CD14-positive monocyte (primary cell): Measurements from ENCODE around the gene DSTN. TPM values are rescaled to one million over a fixed set of nuclear protein-coding genes. Genes with fewer than 3 reads are reported as not detected.
A peak's percentile ranks its signal among the peaks of the same experiment; 100 is the strongest.

Source experiments
- DNase-seq, 3 donors: peaks; one replicate each; pipeline ENCODE4 v3.0.0-alpha.2; 2011 to 2022
- H2AFZ ChIP-seq: 2 replicates; pipeline ENCODE4 v1.6.0; 2012; ENCODE audit warnings: mild to moderate bottlenecking, low read depth, low read length, inconsistent platforms; ENCODE audit not compliant: insufficient read depth, poor library complexity, severe bottlenecking
- H3K27ac ChIP-seq, 2 donors: 1 replicate in 1 of 2; 2 replicates in 1 of 2; pipeline ENCODE4 v1.5.1; 2012 to 2013; ENCODE audit warnings: low read length in 2 of 2, control low read depth in 1 of 2, inconsistent platforms in 1 of 2, low read depth in 1 of 2, mild to moderate bottlenecking in 1 of 2
- H3K27me3 ChIP-seq, 2 donors: one replicate each; pipeline versions ENCODE4 v1.6.0 to v1.6.1; 2011 to 2013; ENCODE audit warnings: low read length in 2 of 2; ENCODE audit not compliant: control insufficient read depth in 2 of 2, insufficient read depth in 2 of 2
- H3K36me3 ChIP-seq, 2 donors: replicated peaks in 1 of 2; 1 replicate in 1 of 2; 2 replicates in 1 of 2; pipeline versions ENCODE4 v1.5.1 to v1.6.1; 2012 to 2013; ENCODE audit warnings: low read length in 2 of 2, control low read depth in 1 of 2, inconsistent platforms in 1 of 2, mild to moderate bottlenecking in 1 of 2; ENCODE audit not compliant: insufficient read depth in 2 of 2, control insufficient read depth in 1 of 2
- H3K4me1 ChIP-seq, 2 donors: 1 replicate in 1 of 2; 2 replicates in 1 of 2; pipeline versions ENCODE4 v1.5.1 to v1.6.1; 2012 to 2013; ENCODE audit warnings: low read length in 2 of 2, control low read depth in 1 of 2, inconsistent platforms in 1 of 2, mild to moderate bottlenecking in 1 of 2, moderate library complexity in 1 of 2; ENCODE audit not compliant: insufficient read depth in 2 of 2, control insufficient read depth in 1 of 2
- H3K4me2 ChIP-seq: replicated peaks from 2 replicates; pipeline ENCODE3; 2012; ENCODE audit warnings: low read length, moderate library complexity, mild to moderate bottlenecking; ENCODE audit not compliant: poor library complexity, severe bottlenecking; ENCODE audit errors: extremely low read depth
- H3K4me3 ChIP-seq, 3 experiments: fragments of 200-600 bp in 1 of 3; sonication (generic) in 1 of 3; replicated peaks in 1 of 3; 1 replicate in 2 of 3; 2 replicates in 1 of 3; pipeline ENCODE4 v1.5.1; 2011 to 2013; ENCODE audit warnings: low read length in 3 of 3, mild to moderate bottlenecking in 3 of 3, control low read depth in 2 of 3, low read depth in 2 of 3, inconsistent platforms in 1 of 3, moderate library complexity in 1 of 3
- H3K79me2 ChIP-seq: 2 replicates; pipeline ENCODE4 v1.6.0; 2012; ENCODE audit warnings: mild to moderate bottlenecking, control low read depth, inconsistent platforms, low read length, moderate library complexity; ENCODE audit not compliant: insufficient read depth
- H3K9ac ChIP-seq: 2 replicates; pipeline ENCODE4 v1.6.0; 2017; ENCODE audit warnings: low read length, mild to moderate bottlenecking; ENCODE audit not compliant: insufficient read depth, poor library complexity, severe bottlenecking
- H3K9me3 ChIP-seq, 2 donors: replicated peaks in 1 of 2; 1 replicate in 1 of 2; 2 replicates in 1 of 2; pipeline versions ENCODE4 v1.5.1 to v1.6.1; 2012 to 2013; ENCODE audit warnings: low read length in 2 of 2, control low read depth in 1 of 2; ENCODE audit not compliant: control insufficient read depth in 1 of 2, insufficient read depth in 1 of 2
- H4K20me1 ChIP-seq: 2 replicates; pipeline ENCODE4 v1.6.0; 2012; ENCODE audit warnings: mild to moderate bottlenecking, low read length, control low read depth, moderate library complexity; ENCODE audit not compliant: insufficient read depth
- H3K27ac Mint-ChIP-seq, 7 donors: one replicate each; pipeline ENCODE4 v1.8.0; 2020; ENCODE audit warnings: mild to moderate bottlenecking in 7 of 7, mixed read lengths in 7 of 7, moderate library complexity in 6 of 7, inconsistent platforms in 2 of 7
- H3K27me3 Mint-ChIP-seq, 3 donors: one replicate each; pipeline ENCODE4 v1.8.0; 2021 to 2022; ENCODE audit warnings: low read depth in 3 of 3, mild to moderate bottlenecking in 3 of 3, mixed read lengths in 3 of 3, moderate library complexity in 3 of 3, inconsistent platforms in 1 of 3
- H3K36me3 Mint-ChIP-seq, 2 donors: one replicate each; pipeline ENCODE4 v1.8.0; 2020; ENCODE audit warnings: mixed read lengths in 2 of 2, inconsistent platforms in 1 of 2, mild to moderate bottlenecking in 1 of 2
- H3K4me1 Mint-ChIP-seq: one replicate; pipeline ENCODE4 v1.8.0; 2020; ENCODE audit warnings: mild to moderate bottlenecking, mixed read lengths
- H3K4me3 Mint-ChIP-seq, 2 donors: one replicate each; pipeline ENCODE4 v1.8.0; 2020; ENCODE audit warnings: mild to moderate bottlenecking in 2 of 2, mixed read lengths in 2 of 2, moderate library complexity in 1 of 2
- H3K9me3 Mint-ChIP-seq, 7 donors: one replicate each; pipeline ENCODE4 v1.8.0; 2020 to 2022; ENCODE audit warnings: mixed read lengths in 7 of 7, mild to moderate bottlenecking in 6 of 7, moderate library complexity in 6 of 7, inconsistent platforms in 2 of 7
- CTCF ChIP-seq: fragments of 200-600 bp; IDR thresholded peaks from one replicate; pipeline ENCODE4 v1.8.0; 2022; ENCODE audit warnings: antibody characterized with exemption, mild to moderate bottlenecking
- WGBS: methylation state at CpG from one replicate; pipeline ENCODE4 v1.1.5; 2013; ENCODE audit warnings: missing lambda C conversion rate; ENCODE audit not compliant: insufficient coverage; 5-methylcytosine and 5-hydroxymethylcytosine counted together
- intact Hi-C, 2 donors: fragments of 100-400 bp; cut with micrococcal nuclease; formaldehyde crosslinking; loops; one replicate each; pipeline versions ENCODE4 v1.15.0 to v1.15.1; 2023
- polyA plus RNA-seq, 3 donors: library from polyadenylated mRNA; depleted of rRNA in 1 of 3; unstranded in 2 of 3; stranded (reverse) in 1 of 3; fragments of 300-500 nt in 2 of 3; fragments of >200 nt in 1 of 3; fragmentation: Illumina TruSeq in 2 of 3; gene quantifications; 1 replicate in 2 of 3; 2 replicates in 1 of 3; pipeline ENCODE4 v1.2.3, GENCODE V29; 2012 to 2021

Gene DSTN
- polyA plus RNA-seq, 3 donors: 15.6 to 63.8 (median 58.4) TPM

DNA sequence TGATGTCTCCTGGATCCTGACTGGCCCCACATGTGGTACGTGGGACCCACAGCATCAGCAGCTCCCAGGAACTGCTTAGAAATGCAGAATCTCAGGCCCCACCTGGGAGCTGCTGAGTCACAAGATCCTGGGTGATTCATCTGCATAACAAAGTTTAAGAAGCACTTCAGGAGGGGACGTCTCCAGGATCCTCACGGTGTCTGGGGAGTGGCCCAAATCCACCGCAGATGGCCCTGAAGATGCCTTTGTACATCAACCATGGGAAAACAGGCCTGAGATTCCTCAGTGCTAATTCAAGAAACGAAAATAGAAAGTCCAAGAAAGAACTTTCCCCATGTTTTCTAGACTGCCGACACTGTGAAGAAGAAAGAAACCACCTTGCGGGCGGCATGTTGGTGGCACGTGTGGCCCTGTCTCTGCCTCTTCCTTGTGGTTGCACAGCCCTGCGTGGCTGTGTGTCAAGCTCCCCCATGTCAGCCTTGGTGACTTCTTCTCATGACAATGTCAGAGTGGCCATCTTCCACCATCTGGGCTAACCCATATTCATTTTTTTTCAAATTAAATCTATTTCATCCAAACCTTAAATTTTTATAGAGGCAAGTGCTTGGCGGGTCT is 86.1 kb downstream of the DSTN start:
- DNase-seq: no peak
- H2AFZ ChIP-seq: no peak overlapping the region
- Mint-ChIP-seq H3K9me3 (peaks cover 7 to 16% (median 8%) of the 10 kb centered on the region in 7 donors), H3K4me3 (no peak overlapping the region), H3K27ac (peak overlapping the region in 1 of 7 donors; percentile 50), H3K4me1 (peaks cover 16% of the 10 kb centered on the region), H3K27me3 (no peaks in the 10 kb centered on the region), H3K36me3 (peaks cover 52 to 68% of the 10 kb centered on the region in 2 donors)
- peaks cover 57% of the 10 kb centered on the region for H3K79me2 ChIP-seq
- peaks cover 53% of the 10 kb centered on the region for H4K20me1 ChIP-seq
- peaks cover 30 to 79% of the 10 kb centered on the region in 2 donors for H3K36me3 ChIP-seq
- H3K27ac ChIP-seq: peak overlapping the region in 1 of 2 donors; percentile 16
- no peak overlapping the region for H3K4me3 ChIP-seq
- WGBS: 95% methylated on average over 9 of the region's 11 CpGs
- intact Hi-C loops: no loop called here
- H3K9me3 ChIP-seq: peaks cover 0 to 5% of the 10 kb centered on the region in 2 donors
- H3K4me1 ChIP-seq: peaks cover 7 to 15% of the 10 kb centered on the region in 2 donors
- H3K9ac ChIP-seq: no peak overlapping the region
- H3K4me2 ChIP-seq: no peak overlapping the region
- H3K27me3 ChIP-seq: no peaks in the 10 kb centered on the region
- TF ChIP-seq CTCF: no peak

- H3K36me3 Mint-ChIP-seq: peaks cover 56 to 75% of the 10 kb centered on the region in 2 donors
- H3K79me2 ChIP-seq: peaks cover 64% of the 10 kb centered on the region
- peak overlapping the region in 1 of 2 donors; percentile 16 for H3K27ac ChIP-seq
- H3K4me3 Mint-ChIP-seq: no peak overlapping the region
- peaks cover 3% of the 10 kb centered on the region for H3K4me1 Mint-ChIP-seq
- peaks cover 7 to 16% (median 8%) of the 10 kb centered on the region in 7 donors for H3K9me3 Mint-ChIP-seq
- DNase-seq: no peak
- no peak overlapping the region for H3K9ac ChIP-seq
- WGBS: 95% methylated on average over 6 of the region's 9 CpGs
- H3K4me1 ChIP-seq: peaks cover 2 to 4% of the 10 kb centered on the region in 2 donors
- H3K4me3 ChIP-seq: no peak overlapping the region
- H3K27ac Mint-ChIP-seq: peak overlapping the region in 4 of 7 donors; percentile 15 to 62 (median 50)
- H3K36me3 ChIP-seq: peaks cover 30 to 81% of the 10 kb centered on the region in 2 donors
- H2AFZ ChIP-seq: no peak overlapping the region
- H4K20me1 ChIP-seq: peaks cover 49% of the 10 kb centered on the region
- H3K4me2 ChIP-seq: no peak overlapping the region
- H3K9me3 ChIP-seq: peaks cover 0 to 5% of the 10 kb centered on the region in 2 donors
- H3K27me3 ChIP-seq: no peaks in the 10 kb centered on the region
- no peaks in the 10 kb centered on the region for H3K27me3 Mint-ChIP-seq
- no peak for TF ChIP-seq CTCF
- intact Hi-C loops: no loop called here
Observed at GRCh38 chr20:17657079-17657825, 87.4 kb downstream of the DSTN start.
